GM21723 (cell line): ENCODE data around the gene KRT76.

Source experiments
- ATAC-seq: cut with Tn5 transposase; IDR thresholded peaks from one replicate; pipeline ENCODE4 v1.9.1; 2021; ENCODE audit warnings: mild to moderate bottlenecking, moderate library complexity; ENCODE audit not compliant: unreplicated experiment

Gene KRT76

DNA sequence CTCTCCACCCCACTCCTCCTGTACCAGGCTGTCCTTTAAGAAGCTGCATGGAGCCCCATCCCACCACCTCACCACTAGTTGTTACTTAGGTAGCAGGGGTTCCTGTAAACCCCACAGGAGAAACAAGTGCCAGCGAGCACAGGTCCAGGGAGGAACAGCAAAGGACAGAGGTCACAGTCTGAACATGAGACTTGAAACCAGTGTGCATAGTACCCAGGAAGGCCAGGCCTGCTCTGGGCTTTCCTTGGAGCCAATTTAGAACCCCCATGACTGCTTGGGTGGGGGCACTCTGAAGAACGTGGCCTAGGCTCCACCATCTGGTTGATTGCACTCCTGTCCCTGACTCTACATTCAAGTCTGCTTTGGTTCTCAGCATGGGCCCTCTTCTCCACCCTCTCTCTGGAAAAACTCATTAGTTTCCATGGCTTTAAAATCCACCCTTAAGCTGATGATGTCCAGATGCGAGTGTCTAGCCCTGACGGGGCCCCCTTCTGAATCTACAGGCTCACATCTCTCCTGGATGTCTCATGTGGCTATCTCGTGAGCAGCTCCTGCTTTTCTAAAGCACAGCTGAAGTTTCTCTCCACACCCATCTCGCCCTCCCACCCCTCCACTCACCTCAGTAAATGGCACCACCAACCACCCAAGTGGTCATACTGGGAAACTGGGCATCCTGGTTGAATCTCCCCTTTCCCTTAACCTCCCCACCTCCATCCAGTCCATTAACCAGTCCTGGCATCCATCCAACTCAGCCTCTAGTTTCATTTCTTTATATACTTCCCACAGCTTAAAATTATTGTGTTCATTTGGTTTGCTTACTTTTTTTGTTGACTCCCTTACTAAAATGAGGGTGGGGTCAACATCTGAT is 10.4 kb upstream of the KRT76 start:
- ATAC-seq: no peak

DNA sequence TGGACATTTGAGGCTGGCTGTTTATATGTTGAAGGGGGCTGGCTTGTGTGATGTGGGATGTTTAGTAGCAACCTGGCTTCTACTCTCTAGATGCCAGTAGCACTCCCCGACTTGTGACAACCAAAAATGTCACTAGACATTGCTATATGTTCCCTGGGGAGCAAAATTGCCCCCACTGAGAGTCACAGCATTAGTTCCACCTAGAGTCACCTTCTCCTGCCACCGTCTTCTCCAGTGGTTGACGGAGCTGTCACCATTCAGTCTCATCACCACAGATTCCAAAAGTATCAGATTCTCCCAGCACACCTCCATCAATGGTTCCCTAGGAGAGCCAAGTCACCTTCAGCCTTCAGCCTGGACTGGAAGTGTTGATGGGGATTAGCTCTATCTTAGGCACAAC is 7.8 kb upstream of the KRT76 start:
- ATAC-seq: no peak

DNA sequence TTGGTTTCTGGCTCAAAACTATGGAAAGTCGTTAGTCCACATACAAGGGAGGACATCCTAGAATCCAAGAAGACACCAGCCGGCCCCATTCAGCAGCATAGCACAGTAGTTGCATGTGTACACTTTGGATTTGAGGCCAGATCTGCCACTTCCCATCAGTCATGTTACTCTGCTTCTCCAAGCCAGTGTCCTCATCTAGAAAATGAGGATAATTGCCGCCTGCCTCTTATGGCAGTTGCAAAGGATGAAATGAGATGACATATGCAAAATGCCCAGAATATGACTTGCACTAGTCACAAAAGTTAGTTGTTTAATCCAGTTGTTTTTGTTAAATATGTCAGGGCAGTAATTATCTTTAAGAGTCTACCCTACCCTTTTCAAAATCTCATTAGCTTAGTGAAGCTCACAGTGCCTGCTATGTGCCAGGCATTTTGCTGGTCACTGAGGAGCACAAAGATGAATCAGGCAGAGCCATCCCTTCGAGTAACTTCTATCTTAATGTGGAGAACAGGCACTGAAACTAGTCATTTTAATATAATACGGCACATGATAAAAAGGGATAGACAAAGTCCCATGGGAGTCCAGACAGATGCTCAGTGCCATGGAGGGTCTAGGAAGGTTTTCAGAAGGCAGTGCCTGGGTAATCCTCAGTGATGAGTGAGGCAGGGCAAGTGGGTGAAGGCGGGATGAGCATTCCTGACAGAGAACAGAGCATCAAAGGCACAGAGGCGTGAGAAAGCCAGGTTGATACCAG is 6.6 kb upstream of the KRT76 start:
- ATAC-seq: no peak

DNA sequence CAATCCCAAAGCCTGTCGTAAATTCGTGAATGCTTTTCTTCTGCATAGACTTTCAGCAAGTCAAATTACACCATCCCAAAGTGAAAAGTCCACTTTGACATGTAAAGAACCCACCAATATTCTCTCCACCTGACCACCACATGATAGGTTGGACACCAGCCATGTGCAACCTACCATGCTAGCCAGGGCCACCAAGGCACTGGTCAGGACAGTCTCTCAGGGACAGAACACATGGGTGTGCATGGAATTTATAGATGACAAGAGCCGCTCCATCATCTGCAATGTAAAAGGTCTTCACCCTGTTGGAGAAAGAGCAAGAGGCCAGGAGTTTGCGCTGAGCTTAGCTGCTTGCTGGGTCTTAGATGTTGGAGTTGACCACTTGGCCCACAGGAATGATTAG is 5.4 kb upstream of the KRT76 start:
- ATAC-seq: no peak

GRCh38 chr12:52781399-52782082 is 4.4 kb upstream of the KRT76 start:
- no peak for ATAC-seq

GRCh38 chr12:52779914-52780313 is 2.8 kb upstream of the KRT76 start:
- no peak for ATAC-seq

GRCh38 chr12:52778833-52779232 is 1.7 kb upstream of the KRT76 start:
- no peak for ATAC-seq

DNA sequence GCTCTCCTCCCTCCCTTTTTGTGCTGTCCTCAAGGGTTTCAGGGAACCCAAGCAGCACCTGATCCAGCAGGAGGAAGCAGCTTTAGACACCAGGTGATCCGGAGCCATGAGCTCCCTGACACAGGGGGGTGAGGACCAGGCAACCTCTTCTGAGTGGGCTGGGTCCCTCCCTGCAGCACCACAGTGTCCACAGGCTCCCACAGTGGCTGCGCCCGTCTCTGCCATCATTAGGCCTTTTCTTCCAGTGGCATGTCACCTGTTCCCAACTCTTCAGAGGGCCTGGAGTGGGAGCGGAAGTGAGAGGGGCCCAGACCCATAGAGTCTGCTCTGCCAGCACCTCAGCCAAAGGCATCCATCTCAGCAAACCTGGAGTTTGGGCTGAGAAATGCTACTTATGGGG is 421 bp upstream of the KRT76 start:
- no peak for ATAC-seq

DNA sequence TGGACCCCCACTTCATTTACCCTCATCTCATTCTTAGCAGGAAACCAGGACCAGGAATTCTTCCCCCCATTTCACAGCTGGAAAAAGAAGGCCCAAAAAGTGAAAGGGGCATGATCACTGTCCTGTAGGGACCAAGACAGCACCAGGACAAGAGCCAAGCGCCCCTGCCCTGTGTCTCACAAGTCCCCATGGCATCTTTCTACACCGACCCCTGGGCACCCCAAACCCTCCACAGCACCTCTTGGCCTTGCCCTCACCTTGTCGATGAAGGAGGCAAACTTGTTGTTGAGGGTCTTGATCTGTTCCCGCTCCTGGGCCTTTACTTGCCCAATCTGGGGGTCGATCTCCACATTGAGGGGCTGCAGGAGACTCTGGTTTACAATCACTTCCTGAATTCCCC is 710 bp downstream of the KRT76 start:
- no peak for ATAC-seq

- ATAC-seq: no peak
Observed at GRCh38 chr12:52774629-52775250, 2.4 kb downstream of the KRT76 start.

GRCh38 chr12:52772772-52773171 is 4.4 kb downstream of the KRT76 start:
- no peak for ATAC-seq

DNA sequence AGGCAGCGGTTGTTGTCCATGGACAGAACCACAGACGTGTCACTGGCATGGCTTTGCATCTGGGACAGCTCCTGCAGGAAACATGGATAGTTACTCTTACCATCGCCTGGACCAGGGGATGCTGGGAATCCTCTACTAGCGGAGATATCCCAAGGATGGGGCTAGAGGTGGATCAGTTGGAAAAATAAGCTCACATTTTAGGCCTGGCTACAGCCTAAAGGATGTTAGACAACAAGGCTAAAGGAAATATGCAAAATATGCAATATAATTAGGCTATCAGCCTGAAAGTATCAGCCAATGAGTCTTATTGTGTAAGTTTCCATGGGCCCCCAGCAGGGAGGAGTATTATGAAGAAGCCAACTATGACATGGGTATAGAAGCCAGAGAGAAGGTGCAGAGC is 5.0 kb downstream of the KRT76 start:
- ATAC-seq: no peak

DNA sequence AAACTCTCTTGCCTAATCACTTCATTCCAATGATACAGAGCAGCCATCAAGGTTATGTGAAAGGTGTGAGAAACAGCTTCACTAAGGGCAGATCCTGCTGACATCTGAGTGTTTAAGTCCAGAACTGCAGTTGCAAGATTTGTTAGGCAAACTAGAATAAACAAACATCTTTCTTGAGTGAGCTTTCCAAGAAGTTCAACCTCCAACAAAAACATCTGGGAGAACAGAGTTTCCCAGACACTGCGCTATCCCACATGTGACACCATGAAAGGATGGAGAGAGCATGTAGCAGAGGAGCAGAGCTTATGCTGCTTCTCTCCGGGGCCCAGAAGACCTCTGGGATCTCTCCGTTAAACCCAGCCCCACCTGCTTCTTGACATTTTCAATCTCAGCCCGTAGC is 5.6 kb downstream of the KRT76 start:
- no peak for ATAC-seq

- no peak for ATAC-seq
Observed at GRCh38 chr12:52771088-52771487, 6.1 kb downstream of the KRT76 start.

DNA sequence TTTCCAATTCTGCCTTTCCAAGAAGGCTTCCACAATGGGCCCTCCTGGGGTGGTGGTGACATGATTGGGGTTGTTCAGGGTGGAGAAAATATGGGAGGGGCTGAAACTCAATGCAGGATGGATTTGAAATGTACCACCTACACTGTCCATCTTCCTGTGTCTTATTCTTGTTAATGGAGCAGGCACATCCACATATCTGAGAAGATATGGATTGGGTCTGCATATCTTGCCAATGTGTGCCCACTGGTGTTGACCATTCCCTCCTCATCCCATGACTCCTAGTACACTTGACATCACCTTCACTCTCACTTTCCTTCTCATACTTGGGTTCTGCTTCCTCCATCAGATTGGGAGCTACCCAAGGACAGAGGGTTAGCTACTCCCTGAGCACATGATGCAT is 7.2 kb downstream of the KRT76 start:
- no peak for ATAC-seq

GRCh38 chr12:52769354-52769753 is 7.8 kb downstream of the KRT76 start:
- no peak for ATAC-seq

DNA sequence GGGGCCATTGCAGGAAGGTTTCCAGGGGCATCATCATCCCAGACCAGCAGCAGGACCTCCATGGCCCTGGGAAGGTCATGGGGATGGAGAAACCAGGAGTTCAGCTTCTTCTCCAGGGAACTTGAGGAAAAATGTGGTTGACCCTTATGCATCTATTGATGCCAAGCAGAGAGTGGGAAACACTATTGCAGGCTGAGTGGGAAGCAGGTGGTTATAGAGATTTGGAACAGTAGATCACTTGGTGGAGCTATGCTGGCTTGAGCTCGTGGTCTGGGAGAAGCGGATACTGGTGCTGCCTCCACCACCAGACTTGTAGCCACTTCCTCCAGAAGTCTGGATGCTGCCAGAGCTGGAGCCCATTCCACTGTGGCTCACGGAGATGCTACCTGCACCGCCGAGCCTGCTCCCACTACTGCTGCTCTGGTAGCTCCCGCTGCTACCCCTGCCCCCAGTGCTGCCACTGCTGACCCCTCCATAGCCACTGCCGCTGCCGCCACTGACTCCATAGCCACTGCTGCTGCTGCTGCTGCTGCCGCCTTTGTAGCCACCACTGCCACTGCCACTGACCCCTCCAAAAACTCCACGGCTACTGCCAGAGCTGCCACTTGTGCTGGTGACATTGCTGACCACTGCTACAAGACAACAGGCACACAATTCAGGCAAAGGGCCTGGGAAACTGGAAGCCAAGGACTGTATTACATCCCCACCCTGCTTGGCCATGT is 8.5 kb downstream of the KRT76 start:
- no peak for ATAC-seq

DNA sequence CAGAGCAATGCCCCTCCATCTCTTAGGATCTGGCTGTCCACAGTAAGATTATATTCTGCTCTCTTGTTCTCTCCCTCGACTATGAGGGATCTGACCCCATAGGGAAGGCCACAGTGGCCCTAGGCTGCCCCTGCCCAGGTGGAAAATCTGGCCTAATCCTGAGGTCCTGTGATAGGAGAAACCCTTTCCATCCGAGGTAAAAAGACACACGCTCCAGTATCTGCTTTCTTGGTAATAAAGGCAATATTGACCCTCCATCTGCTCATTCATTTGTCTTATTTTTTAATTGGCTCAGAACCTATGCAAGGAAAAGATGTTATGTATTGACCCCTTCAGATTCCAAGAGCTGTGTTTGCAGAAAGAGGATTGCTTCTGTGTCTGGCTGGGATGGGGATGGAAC is 9.7 kb downstream of the KRT76 start:
- ATAC-seq: no peak

DNA sequence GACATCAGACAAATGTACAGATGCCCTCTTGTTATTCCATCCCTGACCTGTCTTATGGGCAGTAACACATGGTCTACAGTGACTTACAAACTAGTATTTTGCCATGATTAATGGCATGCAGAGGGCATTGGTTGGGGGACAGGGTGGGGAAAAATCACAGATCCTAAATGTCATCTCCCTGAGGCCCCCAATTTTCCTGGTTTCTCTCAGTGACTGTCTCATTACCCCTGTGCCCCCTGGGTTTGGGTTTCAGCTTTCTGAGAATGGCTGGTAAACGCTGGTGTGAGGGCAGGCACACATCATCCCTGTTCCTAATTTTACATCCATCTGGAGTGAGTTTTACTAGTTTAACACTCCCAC is 10.1 kb downstream of the KRT76 start:
- no peak for ATAC-seq

DNA sequence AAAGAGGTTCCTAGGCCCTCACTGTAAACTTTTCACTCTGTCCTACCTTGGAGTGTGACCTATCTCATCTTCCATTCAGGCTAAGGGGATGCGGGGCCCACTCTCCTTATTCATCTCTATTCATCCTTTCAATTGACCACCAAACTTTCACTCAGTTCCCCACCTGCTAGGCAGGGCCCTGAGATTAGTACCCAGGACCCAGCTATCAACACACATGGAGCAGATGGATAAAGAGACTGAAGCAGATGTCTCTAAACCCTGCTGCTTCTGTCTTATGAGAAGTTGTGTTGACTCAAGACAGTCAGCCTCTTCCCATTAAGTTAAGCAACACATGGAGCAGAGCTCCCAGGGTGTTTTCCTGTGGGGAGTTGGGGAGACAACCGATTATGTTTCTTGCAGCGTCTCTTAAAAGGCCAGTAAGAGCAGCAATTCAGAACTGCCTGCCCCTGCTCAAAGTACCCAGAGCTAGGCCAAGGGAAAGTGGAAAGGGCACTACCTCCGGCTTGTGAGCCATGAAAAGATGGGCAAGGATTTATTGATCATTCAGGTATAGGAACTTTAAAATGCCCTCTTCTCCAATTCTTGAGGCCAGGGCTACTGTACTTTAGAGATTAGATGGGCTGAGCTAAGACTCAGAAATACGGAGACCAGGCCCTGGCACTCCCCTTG is 10.7 kb downstream of the KRT76 start:
- no peak for ATAC-seq
